SK-N-SH (cell line): ENCODE results near the gene SMARCA4. TPM values are rescaled to one million over a fixed set of nuclear protein-coding genes. Genes with fewer than 3 reads are reported as not detected.

Source experiments
- CTCF ChIA-PET: fragments of 300-600, 350-600 bp; formaldehyde crosslinking; extraction: SDS; loops from one replicate; lab custom pipeline; 2021; lab: Yijun Ruan, JAX
- POLR2A ChIA-PET: fragments of 350-600 bp; sonication (Branson Sonifier 250); formaldehyde crosslinking; extraction: SDS; loops from one replicate; lab custom pipeline; 2020; ENCODE audit warnings: antibody characterized with exemption, inconsistent platforms; lab: Yijun Ruan, JAX
- DNase-seq: peaks from one replicate; pipeline ENCODE4 v3.0.0; 2012
- H2AFZ ChIP-seq: fragments of 200-600 bp; sonication (generic); 2 replicates; pipeline ENCODE4 v1.8.1; 2016; ENCODE audit warnings: antibody characterized with exemption, mild to moderate bottlenecking, low read depth
- H3F3A ChIP-seq: fragments of 200-600 bp; sonication (generic); replicated peaks from 2 replicates; pipeline ENCODE3; 2016; ENCODE audit warnings: antibody characterized with exemption, mild to moderate bottlenecking; ENCODE audit not compliant: insufficient read depth
- H3K27ac ChIP-seq, 2 experiments: fragments of 200-500 bp in 1 of 2; fragments of 200-600 bp in 1 of 2; sonication (Bioruptor generic) in 1 of 2; sonication (generic), shearing (Covaris generic) in 1 of 2; 2 replicates each; pipeline versions ENCODE4 v1.5.1 to v1.6.1; 2014 to 2016; ENCODE audit warnings: low read depth in 2 of 2, inconsistent platforms in 1 of 2, low read length in 1 of 2, mild to moderate bottlenecking in 1 of 2, mixed read lengths in 1 of 2
- H3K27me3 ChIP-seq: fragments of 200-600 bp; sonication (generic), shearing (Covaris generic); 2 replicates; pipeline ENCODE4 v1.6.1; 2016; ENCODE audit warnings: mixed run types; ENCODE audit not compliant: insufficient read depth
- H3K36me3 ChIP-seq, 2 experiments: fragments of 200-500 bp in 1 of 2; fragments of 200-600 bp in 1 of 2; sonication (Bioruptor generic) in 1 of 2; sonication (generic) in 1 of 2; replicated peaks in 1 of 2; 2 replicates each; pipeline versions ENCODE3 to v1.5.1; 2014 to 2016; ENCODE audit warnings: low read length in 1 of 2, mild to moderate bottlenecking in 1 of 2; ENCODE audit not compliant: insufficient read depth in 2 of 2, control insufficient read depth in 1 of 2
- H3K4me1 ChIP-seq, 2 experiments: fragments of 200-500 bp in 1 of 2; fragments of 200-600 bp in 1 of 2; sonication (Bioruptor generic) in 1 of 2; sonication (generic), shearing (Covaris generic) in 1 of 2; 2 replicates each; pipeline versions ENCODE4 v1.5.1 to v1.6.1; 2014 to 2016; ENCODE audit warnings: low read depth in 1 of 2, low read length in 1 of 2, mixed run types in 1 of 2; ENCODE audit not compliant: insufficient read depth in 2 of 2, control insufficient read depth in 1 of 2
- H3K4me2 ChIP-seq: fragments of 200-600 bp; sonication (generic), shearing (Covaris generic); 2 replicates; pipeline ENCODE4 v1.6.1; 2017; ENCODE audit warnings: mixed run types
- H3K4me3 ChIP-seq, 2 experiments: fragments of 200-500 bp in 1 of 2; fragments of 200-600 bp in 1 of 2; sonication (Bioruptor generic) in 1 of 2; sonication (generic), shearing (Covaris generic) in 1 of 2; 2 replicates each; pipeline versions ENCODE4 v1.5.1 to v1.8.1; 2014 to 2016; ENCODE audit warnings: low read depth in 2 of 2, inconsistent platforms in 1 of 2, low read length in 1 of 2, mild to moderate bottlenecking in 1 of 2, mixed read lengths in 1 of 2, moderate library complexity in 1 of 2
- H3K79me2 ChIP-seq: fragments of 200-600 bp; sonication (generic); 2 replicates; pipeline ENCODE4 v1.8.1; 2017; ENCODE audit warnings: mild to moderate bottlenecking; ENCODE audit not compliant: insufficient read depth
- H3K9ac ChIP-seq: fragments of 200-600 bp; sonication (generic); 2 replicates; pipeline ENCODE4 v1.6.1; 2017; ENCODE audit warnings: mixed run types
- H3K9me2 ChIP-seq: fragments of 200-600 bp; sonication (generic); 2 replicates; pipeline ENCODE4 v1.6.1; 2017; ENCODE audit warnings: mixed run types
- H3K9me3 ChIP-seq: fragments of 200-600 bp; sonication (generic); 2 replicates; pipeline ENCODE4 v1.6.1; 2017; ENCODE audit warnings: mixed run types, mild to moderate bottlenecking, moderate library complexity
- H4K20me1 ChIP-seq: fragments of 200-600 bp; sonication (generic); 2 replicates; pipeline ENCODE4 v1.6.1; 2017; ENCODE audit warnings: mild to moderate bottlenecking, mixed run types; ENCODE audit not compliant: insufficient read depth
- CHD2 ChIP-seq: fragments of 150-350 bp; IDR thresholded peaks from 2 replicates; pipeline ENCODE4 v1.6.1; 2018; ENCODE audit warnings: low read length; ENCODE audit not compliant: partially characterized antibody
- CTCF ChIP-seq: fragments of 200-600 bp; sonication (generic); IDR thresholded peaks from 2 replicates; pipeline ENCODE4 v1.6.1; 2017; ENCODE audit warnings: antibody characterized with exemption, mild to moderate bottlenecking, moderate library complexity
- EP300 ChIP-seq, 2 experiments: IDR thresholded peaks; 2 replicates each; pipeline versions ENCODE4 v1.4.0 to v1.6.1; 2012; ENCODE audit warnings: borderline replicate concordance in 1 of 2, low read depth in 1 of 2, low read length in 1 of 2
- FOXJ3 ChIP-seq: sonication (generic); formaldehyde crosslinking; IDR thresholded peaks from 2 replicates; pipeline ENCODE4 v1.5.1; 2020; ENCODE audit warnings: mild to moderate bottlenecking, missing genetic modification reagents
- FOXM1 ChIP-seq: IDR thresholded peaks from 2 replicates; pipeline ENCODE4 v1.4.0; 2012; ENCODE audit warnings: low read depth, mild to moderate bottlenecking
- GATA2 ChIP-seq: sonication (generic); formaldehyde crosslinking; IDR thresholded peaks from 2 replicates; pipeline ENCODE4 v1.5.0; 2020; ENCODE audit warnings: mild to moderate bottlenecking, missing genetic modification reagents
- JUND ChIP-seq: IDR thresholded peaks from 2 replicates; pipeline ENCODE4 v1.4.0; 2012
- NFIC ChIP-seq: IDR thresholded peaks from 2 replicates; pipeline ENCODE4 v1.4.0; 2012; ENCODE audit warnings: borderline replicate concordance
- POLR2AphosphoS5 ChIP-seq: IDR thresholded peaks from 2 replicates; pipeline ENCODE4 v1.6.1; 2012; ENCODE audit warnings: low read depth, low read length
- RCOR1 ChIP-seq: fragments of 150-350 bp; IDR thresholded peaks from 2 replicates; pipeline ENCODE4 v1.6.1; 2017; ENCODE audit warnings: antibody characterized with exemption, low read length
- RXRA ChIP-seq: IDR thresholded peaks from 2 replicates; pipeline ENCODE4 v1.4.0; 2012; ENCODE audit warnings: low read depth, mild to moderate bottlenecking, borderline replicate concordance
- SIN3A ChIP-seq: IDR thresholded peaks from 2 replicates; pipeline ENCODE4 v1.6.1; 2012; ENCODE audit warnings: low read depth, mild to moderate bottlenecking, low read length, moderate library complexity, borderline replicate concordance
- SMC3 ChIP-seq: IDR thresholded peaks from 2 replicates; pipeline ENCODE4 v1.6.1; 2012; ENCODE audit warnings: low read depth, low read length, improper control_type of control experiment
- TAF1 ChIP-seq: IDR thresholded peaks from 2 replicates; pipeline ENCODE4 v1.6.1; 2012; ENCODE audit warnings: low read depth, mild to moderate bottlenecking, low read length, moderate library complexity, borderline replicate concordance
- TCF12 ChIP-seq: IDR thresholded peaks from 2 replicates; pipeline ENCODE4 v1.4.0; 2012
- YY1 ChIP-seq: IDR thresholded peaks from 2 replicates; pipeline ENCODE4 v1.4.0; 2012; ENCODE audit warnings: low read depth, mild to moderate bottlenecking
- WGBS: methylation state at CpG from one replicate; pipeline ENCODE4 v1.1.6; 2017; ENCODE audit warnings: low lambda C conversion rate; 5-methylcytosine and 5-hydroxymethylcytosine counted together
- polyA plus RNA-seq, 3 experiments: library from polyadenylated mRNA; depleted of rRNA; stranded (reverse); fragments of >200 nt; gene quantifications; 2 replicates each; pipeline ENCODE4 v1.2.3, GENCODE V29; 2012
- TF ChIP-seq, protein P1 (sequence below): IDR thresholded peaks from 2 replicates; pipeline ENCODE4 v1.4.0; 2012; ENCODE audit warnings: low read depth

The SMARCA4 gene
- polyA plus RNA-seq, 1 of the 3 experiments (the other 2 are of a cell fraction): 90.7 TPM

DNA sequence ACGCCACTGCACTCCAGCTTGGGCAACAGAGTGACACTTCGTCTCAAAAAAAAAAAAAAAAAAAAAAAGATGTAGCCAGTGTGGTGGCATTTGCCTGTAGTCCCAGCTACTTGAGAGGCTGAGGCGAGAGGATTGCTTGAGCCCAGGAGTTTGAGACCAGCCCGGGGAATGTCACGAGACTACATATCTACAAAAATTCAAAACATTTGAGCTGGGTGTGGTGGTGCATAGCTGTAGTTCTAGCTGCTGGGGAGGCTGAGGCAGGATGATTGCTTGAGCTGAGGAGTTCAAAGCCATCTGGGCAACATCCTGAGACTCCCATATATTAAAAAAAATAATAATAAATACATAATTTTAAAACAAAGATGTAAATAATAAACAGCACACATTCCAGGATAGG is 46.6 kb downstream of the SMARCA4 start:
- H3K9ac ChIP-seq: no peak overlapping the region
- no peak for TF ChIP-seq RXRA
- TF ChIP-seq, all 33 proteins: peak for 0
- Histone ChIP-seq H3F3A (peaks cover 3% of the 10 kb centered on the region), H3K27ac (no peak overlapping the region), H3K4me3 (no peak overlapping the region), H3K36me3 (peaks cover 44 to 51% of the 10 kb centered on the region in 2 experiments), H2AFZ (no peak overlapping the region), H3K27me3 (no peaks in the 10 kb centered on the region), H4K20me1 (no peaks in the 10 kb centered on the region), H3K79me2 (no peaks in the 10 kb centered on the region), H3K4me2 (no peak overlapping the region), H3K9me3 (no peaks in the 10 kb centered on the region), H3K4me1 (no peaks in the 10 kb centered on the region), H3K9me2 (no peaks in the 10 kb centered on the region)
- ChIA-PET POLR2A (interaction anchor here (0.7 kb wide), 1 partner anchor 66 kb away, joined by 3 read pairs; no protein-coding TSS in a partner anchor), CTCF (interaction anchor here (1.4 to 2.7 kb wide), 2 partner anchors 29 to 65 kb away, joined by 4 to 11 read pairs; no protein-coding TSS in a partner anchor)
- 99% methylated on average over 5 of the region's 5 CpGs for WGBS
- no peak for DNase-seq

GRCh38 chr19:11007962-11008532 is 47.2 kb downstream of the SMARCA4 start:
- WGBS: 97% methylated on average over 14 of the region's 14 CpGs
- TF ChIP-seq NFIC: no peak
- no peak for TF ChIP-seq YY1
- no peak for TF ChIP-seq SMC3
- TF ChIP-seq SIN3A: no peak
- no peak for TF ChIP-seq FOXM1
- TF ChIP-seq, protein P1, sequence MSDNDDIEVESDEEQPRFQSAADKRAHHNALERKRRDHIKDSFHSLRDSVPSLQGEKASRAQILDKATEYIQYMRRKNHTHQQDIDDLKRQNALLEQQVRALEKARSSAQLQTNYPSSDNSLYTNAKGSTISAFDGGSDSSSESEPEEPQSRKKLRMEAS: no peak
- TF ChIP-seq CHD2: no peak
- no peak for TF ChIP-seq JUND
- no peak for TF ChIP-seq GATA2 (CRISPR knock-in tag)
- TF ChIP-seq FOXJ3 (CRISPR knock-in tag): no peak
- TF ChIP-seq TAF1: no peak
- no peak for TF ChIP-seq CTCF
- no peak for TF ChIP-seq RCOR1
- no peak for TF ChIP-seq TCF12
- no peak for TF ChIP-seq EP300 (IDR thresholded peaks at IDR 0.05; ENCODE audit: borderline replicate concordance in 1 of 2, low read depth in 1 of 2, low read length in 1 of 2)
- no peak for TF ChIP-seq POLR2AphosphoS5
- Histone ChIP-seq H3K4me3 (no peak overlapping the region), H4K20me1 (no peaks in the 10 kb centered on the region), H3K4me2 (no peak overlapping the region), H3K27me3 (no peaks in the 10 kb centered on the region), H3K27ac (no peak overlapping the region), H3K9me3 (no peaks in the 10 kb centered on the region), H3K9ac (no peak overlapping the region), H3K9me2 (no peaks in the 10 kb centered on the region), H2AFZ (no peak overlapping the region), H3K79me2 (no peaks in the 10 kb centered on the region), H3F3A (peaks cover 3% of the 10 kb centered on the region), H3K4me1 (no peaks in the 10 kb centered on the region), H3K36me3 (peaks cover 48 to 52% of the 10 kb centered on the region in 2 experiments)
- CTCF ChIA-PET: interaction anchor here (1.2 to 2.7 kb wide), 3 partner anchors 28 to 66 kb away, joined by 4 to 11 read pairs (median 6); no protein-coding TSS in a partner anchor
- POLR2A ChIA-PET: no interaction called here
- DNase-seq: no peak
